Measurements from ENCODE around the gene ZNF317.

The ZNF317 gene

GRCh38 chr19:9126900-9127405 is 13.2 kb upstream of the ZNF317 start, which contains the start of gene OR7G3:
Gene OR7G3, minus strand, starts transcription at chr19:9126950. Its CDS starts 0 bp downstream, at chr19:9126950.
- Histone ChIP-seq H3K27me3 (no peaks in the 10 kb centered on the region), H3K9me3 (no peaks in the 10 kb centered on the region), H3K4me1 (ENCODE audit: control insufficient read depth in 1 of 2, insufficient read depth in 1 of 2, low read depth in 1 of 2, low read length in 1 of 2) (no peaks in the 10 kb centered on the region), H3K36me3 (no peaks in the 10 kb centered on the region), H3K27ac (no peak within 1 kb of the TSS), H3K4me3 (ENCODE audit: low read depth in 1 of 2, low read length in 1 of 2) (no peak within 1 kb of the TSS)
- TF ChIP-seq CTCF (IDR thresholded peaks at IDR 0.05), result no peak

- Histone ChIP-seq H3K27ac (no peak overlapping the region), H3K36me3 (no peaks in the 10 kb centered on the region), H3K27me3 (no peaks in the 10 kb centered on the region), H3K4me3 (ENCODE audit: low read depth in 1 of 2, low read length in 1 of 2) (no peak overlapping the region), H3K4me1 (ENCODE audit: control insufficient read depth in 1 of 2, insufficient read depth in 1 of 2, low read depth in 1 of 2, low read length in 1 of 2) (no peaks in the 10 kb centered on the region), H3K9me3 (no peaks in the 10 kb centered on the region)
- TF ChIP-seq CTCF (IDR thresholded peaks at IDR 0.05), result no peak
Observed at GRCh38 chr19:9128171-9128570, 12.0 kb upstream of the ZNF317 start.

GRCh38 chr19:9130965-9131364 is 9.2 kb upstream of the ZNF317 start:
- Histone ChIP-seq H3K36me3 (no peaks in the 10 kb centered on the region), H3K27ac (no peak overlapping the region), H3K9me3 (no peaks in the 10 kb centered on the region), H3K4me3 (ENCODE audit: low read depth in 1 of 2, low read length in 1 of 2) (no peak overlapping the region), H3K4me1 (ENCODE audit: control insufficient read depth in 1 of 2, insufficient read depth in 1 of 2, low read depth in 1 of 2, low read length in 1 of 2) (no peaks in the 10 kb centered on the region), H3K27me3 (no peaks in the 10 kb centered on the region)
- TF ChIP-seq CTCF (IDR thresholded peaks at IDR 0.05), result no peak

- Histone ChIP-seq H3K27me3 (no peaks in the 10 kb centered on the region), H3K36me3 (no peaks in the 10 kb centered on the region), H3K4me1 (ENCODE audit: control insufficient read depth in 1 of 2, insufficient read depth in 1 of 2, low read depth in 1 of 2, low read length in 1 of 2) (peaks cover 0 to 4% of the 10 kb centered on the region in 2 experiments), H3K9me3 (no peaks in the 10 kb centered on the region), H3K4me3 (ENCODE audit: low read depth in 1 of 2, low read length in 1 of 2) (no peak overlapping the region), H3K27ac (no peak overlapping the region)
- no peak for TF ChIP-seq CTCF (IDR thresholded peaks at IDR 0.05)
Observed at GRCh38 chr19:9132422-9132821, 7.8 kb upstream of the ZNF317 start.

- H3K4me1 ChIP-seq (ENCODE audit: control insufficient read depth in 1 of 2, insufficient read depth in 1 of 2, low read depth in 1 of 2, low read length in 1 of 2), result peaks cover 20 to 24% of the 10 kb centered on the region in 2 experiments
- H3K27ac ChIP-seq, result peak overlapping the region; percentile 76
- no peaks in the 10 kb centered on the region for H3K27me3 ChIP-seq
- H3K4me3 ChIP-seq (ENCODE audit: low read depth in 1 of 2, low read length in 1 of 2), result peak overlapping the region; percentile 92 to 97
- H3K9me3 ChIP-seq, result no peaks in the 10 kb centered on the region
- TF ChIP-seq CTCF (IDR thresholded peaks at IDR 0.05), result no peak
- no peaks in the 10 kb centered on the region for H3K36me3 ChIP-seq
Observed at GRCh38 chr19:9139609-9140158, 513 bp upstream of the ZNF317 start.
